Stimulated activated CD8-positive, alpha-beta memory T cell treated with anti-CD3 and anti-CD28 coated beads, Interleukin-4, amount 100 ng/mL, for 24 hours (primary cell): ENCODE data around the gene IL36B.

ENCODE experiments used
- DNase-seq: peaks from one replicate; pipeline ENCODE4 v3.0.0-alpha.2; 2020; ENCODE audit warnings: low read depth

Gene IL36B

DNA sequence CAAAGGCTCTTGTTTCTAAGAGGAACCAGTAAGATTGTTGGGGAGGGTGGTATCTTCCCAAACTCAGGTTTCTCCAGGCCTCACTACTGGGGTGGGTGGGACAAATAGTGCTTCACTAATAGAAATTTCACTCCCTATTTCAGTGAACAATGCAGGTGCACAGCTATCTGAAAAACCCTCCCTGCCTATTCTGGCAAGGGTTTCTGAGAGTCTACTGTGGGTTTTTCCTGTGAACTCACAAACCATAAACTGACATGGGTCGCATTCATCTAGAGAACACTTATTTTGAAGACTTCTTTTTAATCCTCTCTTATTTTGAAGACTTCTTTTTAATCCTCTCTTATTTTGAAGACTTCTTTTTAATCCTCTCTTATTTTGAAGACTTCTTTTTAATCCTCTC lies 43.0 kb downstream of the IL36B start:
- no peak for DNase-seq

DNA sequence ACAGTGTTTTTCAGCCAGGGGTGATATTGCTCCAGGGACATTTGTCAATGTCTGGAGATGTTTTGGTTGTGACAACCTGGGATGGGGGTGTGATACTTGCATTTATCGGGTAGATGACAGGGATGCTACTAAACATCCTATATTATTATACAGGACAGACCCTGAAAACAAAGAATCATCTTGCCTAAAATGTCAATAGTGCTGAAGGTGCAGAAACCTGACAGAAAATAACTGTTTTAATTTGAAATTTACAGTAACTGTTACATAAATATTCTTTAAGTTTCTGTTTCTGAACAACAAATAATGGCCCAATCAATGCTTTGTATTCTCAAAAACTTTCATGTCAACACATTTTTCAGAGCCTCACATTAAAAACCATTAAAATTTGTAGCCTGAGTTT lies 45.4 kb downstream of the IL36B start:
- no peak for DNase-seq

DNA sequence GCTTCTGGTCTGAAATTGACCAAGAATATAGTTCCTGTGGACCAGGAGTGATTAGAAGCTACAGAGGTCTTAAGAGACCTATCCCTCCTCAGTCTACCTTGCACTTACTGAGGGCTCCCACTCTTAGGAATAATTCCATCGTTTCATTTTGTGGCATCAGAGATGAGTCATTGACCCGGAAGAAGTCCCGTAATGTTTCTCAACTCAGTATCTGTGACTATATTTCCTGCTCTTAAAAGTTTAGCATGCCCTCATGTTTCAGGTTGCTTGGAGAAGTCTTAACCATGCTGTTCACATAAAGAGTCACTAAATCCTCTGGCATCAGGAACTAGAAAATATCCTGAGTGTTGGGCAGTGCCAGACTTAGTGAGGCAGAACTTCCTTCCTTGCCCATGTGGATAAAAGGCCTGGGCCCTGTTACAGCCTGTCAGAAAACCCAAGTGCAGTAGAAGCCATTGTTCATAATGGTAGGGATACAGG lies 47.6 kb downstream of the IL36B start, which contains the start of gene IL36A:
TSS of gene IL36A (plus strand) at position 430 of the 480 bp plus-strand sequence. CDS start 413 bp downstream, outside the sequence.
- DNase-seq: no peak

DNA sequence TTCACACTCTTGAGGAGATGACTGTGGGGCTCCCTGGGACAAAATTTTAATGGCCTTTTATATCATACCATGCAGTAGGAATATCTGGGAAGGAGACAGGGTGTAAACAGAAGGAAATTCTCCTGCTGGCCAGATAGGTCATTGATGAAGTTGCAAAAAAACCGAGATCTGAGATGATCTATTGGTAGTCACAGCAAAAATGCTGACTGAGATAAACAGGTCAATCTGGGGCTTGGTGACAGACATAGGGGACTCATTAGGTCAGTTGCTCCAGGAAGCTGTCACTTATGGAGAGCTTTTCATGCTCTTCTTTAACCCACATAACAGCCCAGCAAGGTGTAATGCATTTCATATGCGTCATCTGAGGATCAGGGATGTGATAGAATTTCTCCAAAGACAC lies 50.0 kb downstream of the IL36B start:
- no peak for DNase-seq

DNA sequence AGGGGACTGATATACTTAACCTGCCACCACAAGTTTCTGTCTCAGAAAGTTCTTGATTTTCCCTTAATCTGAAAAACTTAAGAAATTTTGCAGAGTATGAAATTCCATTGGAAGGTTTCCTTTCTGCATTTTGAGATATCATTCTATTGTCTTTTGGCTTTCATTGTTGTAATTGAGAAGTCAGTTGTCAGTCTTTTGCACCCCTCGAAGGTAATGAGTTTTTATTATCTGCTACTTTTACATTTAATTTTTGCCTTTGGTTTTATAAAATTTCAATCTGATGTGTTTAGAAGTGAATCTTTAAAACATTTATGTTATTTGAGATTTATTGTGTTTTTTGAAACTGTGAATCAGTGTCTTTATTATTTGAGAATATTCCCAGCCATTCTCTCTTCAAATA lies 52.2 kb downstream of the IL36B start:
- no peak for DNase-seq

DNA sequence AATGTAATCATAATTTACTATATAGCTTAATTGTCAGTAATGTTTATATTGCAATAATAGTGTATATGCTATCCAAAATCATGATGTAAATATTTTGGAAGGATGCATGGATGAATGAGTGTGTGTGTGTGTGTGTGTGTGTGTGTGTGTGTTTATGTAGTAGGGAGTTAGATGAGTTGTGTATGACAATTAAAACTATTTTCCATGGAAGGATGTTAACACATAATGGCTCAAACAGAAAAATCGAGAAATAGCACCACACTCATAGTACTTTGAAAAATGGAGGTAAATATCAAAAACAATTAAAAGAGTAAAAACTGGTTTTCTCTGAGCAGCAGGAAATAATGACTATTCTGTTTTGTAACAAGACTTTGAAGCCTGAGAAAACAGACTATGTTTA lies 55.5 kb downstream of the IL36B start:
- no peak for DNase-seq

DNA sequence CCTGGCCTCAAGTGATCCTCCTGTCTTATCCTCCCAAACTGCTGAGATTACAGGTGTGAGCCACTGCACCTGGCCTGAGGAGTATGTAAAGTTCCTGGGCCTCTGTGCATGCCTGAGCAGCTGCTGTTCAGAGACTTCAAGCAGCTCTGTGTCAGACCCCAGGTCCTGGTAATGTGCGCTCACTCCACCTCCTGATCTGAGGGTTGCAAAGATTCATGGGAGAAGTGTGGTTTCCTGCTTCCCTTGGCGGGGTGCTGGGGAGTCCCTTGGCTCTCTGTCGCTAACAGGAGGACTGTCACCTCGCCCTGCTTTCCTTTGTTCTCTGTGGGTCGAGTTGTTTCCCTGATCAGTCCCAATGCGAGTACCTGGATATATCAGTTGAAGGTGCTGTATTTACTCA lies 56.0 kb downstream of the IL36B start:
- peak; percentile 24 for DNase-seq

DNA sequence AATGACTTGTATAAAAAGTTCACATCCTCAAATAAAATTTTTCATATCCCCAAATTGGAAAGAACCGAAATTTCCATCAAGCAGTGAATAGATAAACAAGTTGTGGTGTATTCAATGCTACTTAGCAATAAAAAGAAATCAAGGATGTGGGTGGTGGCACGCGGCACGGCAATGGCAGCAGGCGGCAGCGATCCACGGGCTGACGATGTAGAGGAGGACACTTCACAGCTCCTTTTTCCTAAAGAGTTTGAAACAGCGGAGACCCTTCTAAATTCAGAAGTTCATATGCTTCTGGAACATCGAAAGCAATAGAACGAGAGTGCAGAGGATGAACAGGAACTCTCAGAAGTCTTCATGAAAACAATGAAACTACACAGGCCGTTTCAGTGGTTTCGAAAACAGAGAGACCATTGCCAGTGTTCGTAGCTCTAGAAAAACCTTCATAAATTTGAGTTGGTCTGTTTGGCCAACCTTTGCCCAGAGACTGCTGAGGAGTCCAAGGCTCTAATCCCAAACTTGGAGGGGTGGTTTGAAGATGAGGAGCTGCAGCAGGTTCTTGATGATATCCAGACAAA lies 57.2 kb downstream of the IL36B start:
- no peak for DNase-seq

DNA sequence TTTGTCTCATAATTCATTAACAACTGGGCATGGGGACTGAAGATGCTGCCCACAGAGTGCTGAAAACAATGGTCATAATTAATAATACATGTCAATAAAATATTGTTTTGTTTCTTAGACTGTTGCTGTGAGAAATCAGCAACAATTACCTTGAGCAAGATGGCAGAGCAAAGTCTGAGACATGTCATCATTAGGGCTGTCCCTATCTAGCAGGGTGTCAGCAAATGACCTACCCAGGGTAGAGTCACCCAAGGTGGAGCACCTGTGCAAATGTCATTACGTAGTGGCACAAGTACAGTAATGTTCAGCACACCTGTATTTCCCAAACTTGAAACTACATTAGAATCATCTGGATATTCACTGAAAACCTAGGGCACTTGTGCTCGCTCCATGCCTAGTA lies 58.0 kb downstream of the IL36B start:
- DNase-seq: no peak

DNA sequence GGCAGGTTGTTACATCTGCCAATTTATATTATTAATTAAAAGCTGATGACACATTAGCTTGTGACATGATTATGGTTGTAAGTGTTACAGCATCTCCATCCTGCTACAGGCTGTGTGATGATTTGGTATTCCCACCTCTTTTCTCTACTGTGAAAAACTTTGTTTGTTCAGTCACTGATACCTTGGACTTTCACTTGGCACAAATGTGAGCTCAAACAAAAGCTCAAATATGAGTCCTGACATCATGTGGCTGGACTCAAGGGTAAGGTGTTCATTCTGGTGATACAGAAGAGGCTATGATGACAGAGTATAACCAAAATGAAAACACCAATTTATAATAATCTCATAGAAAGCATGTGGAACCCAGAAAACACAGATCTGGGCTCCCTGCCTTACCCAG lies 58.8 kb downstream of the IL36B start:
- DNase-seq: no peak

DNA sequence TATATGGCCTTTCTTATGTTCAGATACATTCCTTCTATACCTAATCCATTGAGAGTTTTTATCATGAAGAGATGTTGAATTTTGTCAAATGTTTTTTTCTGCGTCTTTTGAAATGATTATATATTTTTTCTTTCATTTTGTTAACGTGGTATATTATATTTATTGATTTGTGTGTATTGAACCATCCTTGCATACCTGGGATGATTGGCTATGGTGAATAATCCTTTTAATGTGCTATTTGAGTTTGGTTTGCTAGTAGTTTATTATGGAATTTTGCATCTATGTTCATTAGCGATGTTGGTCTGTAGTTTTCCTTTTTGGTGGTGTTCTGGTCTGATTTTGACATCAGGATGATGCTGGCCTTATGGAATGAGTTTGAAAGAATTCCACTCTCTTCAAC lies 63.1 kb downstream of the IL36B start:
- DNase-seq: no peak

DNA sequence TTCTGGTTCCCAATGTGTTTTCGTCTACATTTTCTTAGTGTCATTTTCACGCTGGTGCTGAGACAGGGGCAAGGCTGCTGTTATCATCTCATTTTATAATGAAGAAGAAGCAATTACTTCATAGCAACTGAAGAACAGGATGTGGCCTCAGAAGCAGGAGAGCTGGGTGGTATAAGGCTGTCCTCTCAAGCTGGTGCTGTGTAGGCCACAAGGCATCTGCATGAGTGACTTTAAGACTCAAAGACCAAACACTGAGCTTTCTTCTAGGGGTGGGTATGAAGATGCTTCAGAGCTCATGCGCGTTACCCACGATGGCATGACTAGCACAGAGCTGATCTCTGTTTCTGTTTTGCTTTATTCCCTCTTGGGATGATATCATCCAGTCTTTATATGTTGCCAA lies 67.6 kb downstream of the IL36B start:
- no peak for DNase-seq

DNA sequence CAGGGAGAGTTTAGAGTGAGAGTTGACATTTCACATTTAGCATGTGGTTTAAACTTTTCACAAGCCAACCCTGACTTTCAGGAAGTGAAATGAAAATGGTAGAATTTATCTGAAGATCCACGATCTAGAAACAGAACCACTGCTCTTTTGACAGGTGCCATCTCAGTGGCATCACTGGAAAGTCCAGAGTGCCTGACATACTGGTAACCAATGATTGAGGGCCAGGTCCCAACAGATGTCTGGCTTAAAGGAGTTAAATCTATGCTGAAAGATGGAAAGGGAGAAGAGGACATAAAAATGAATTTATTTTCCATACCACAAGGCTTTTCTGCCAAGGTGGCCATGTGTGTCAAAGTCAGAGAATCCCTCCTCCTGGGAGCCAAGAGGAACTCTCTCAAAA lies 72.1 kb downstream of the IL36B start:
- no peak for DNase-seq

DNA sequence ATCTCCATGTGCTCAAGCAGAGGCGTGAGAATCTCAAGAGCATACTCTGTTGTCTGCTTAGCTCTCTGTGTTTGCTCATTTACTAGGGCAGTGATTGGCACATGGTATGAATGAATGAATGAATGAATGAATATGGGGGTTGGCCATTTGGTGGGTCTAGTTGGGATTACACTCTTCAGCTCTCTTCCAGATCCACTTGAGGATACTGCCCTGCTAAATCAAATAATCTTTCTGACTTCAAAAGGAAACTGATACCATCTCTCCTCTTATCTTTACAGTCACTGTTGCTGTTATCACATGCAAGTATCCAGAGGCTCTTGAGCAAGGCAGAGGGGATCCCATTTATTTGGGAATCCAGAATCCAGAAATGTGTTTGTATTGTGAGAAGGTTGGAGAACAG lies 72.9 kb downstream of the IL36B start:
- DNase-seq: no peak

DNA sequence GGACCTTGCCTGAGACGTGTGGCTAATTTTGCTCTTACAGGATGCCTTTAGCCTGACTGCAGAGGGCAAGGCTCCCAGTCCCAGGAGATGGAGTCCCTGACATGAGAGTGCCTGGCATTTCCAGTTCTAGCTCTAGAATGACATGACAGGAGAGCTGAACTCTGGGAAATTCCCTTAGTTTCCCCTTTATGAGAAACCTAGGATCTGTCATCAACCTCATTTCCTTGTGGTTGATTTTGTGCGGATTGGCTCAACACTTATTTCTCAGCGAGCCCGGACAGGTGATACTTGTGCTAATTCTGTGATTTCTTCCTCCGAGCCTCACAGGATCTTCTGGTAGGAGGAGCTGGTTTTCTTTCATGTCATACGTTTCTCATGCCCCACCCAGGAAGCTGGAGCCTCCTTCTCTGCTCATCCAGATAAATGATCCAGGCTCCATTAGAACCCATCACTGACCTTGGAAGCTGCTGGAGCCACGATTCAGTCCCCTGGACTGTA lies 75.1 kb downstream of the IL36B start, which contains the start of gene IL36G:
TSS of gene IL36G (plus strand) at position 448 of the 498 bp plus-strand sequence. CDS start 633 bp downstream, outside the sequence.
- DNase-seq: no peak
